ENCODE results near the gene WDR89. TPM values are rescaled to one million over a fixed set of nuclear protein-coding genes. Genes with fewer than 3 reads are reported as not detected.
"Not testable (repeated sequence)": the region's sequence is repeated elsewhere in the genome, so short reads cannot be mapped to it uniquely, and the experiment has no call there.

Gene WDR89
- total and polyA plus RNA-seq, 2 donors: 17.0 to 21.0 TPM

GRCh38 chr14:63583046-63583445 is 58.6 kb downstream of the WDR89 start:
- H3K4me3 ChIP-seq (ENCODE audit: low read length in 2 of 2); H3K9me3 ChIP-seq (ENCODE audit: control insufficient read depth in 2 of 2, insufficient read depth in 1 of 2, low read length in 1 of 2); H3K27ac ChIP-seq (ENCODE audit: low read depth in 1 of 2, low read length in 1 of 2); H3K36me3 ChIP-seq (ENCODE audit: control insufficient read depth in 2 of 2, insufficient read depth in 2 of 2, low read length in 1 of 2); DNase-seq (ENCODE audit: low read depth in 6 of 9, low spot score in 9 of 9); H3K27me3 ChIP-seq (ENCODE audit: control insufficient read depth in 2 of 2, insufficient read depth in 1 of 2, low read length in 1 of 2); H3K4me1 ChIP-seq (ENCODE audit: control insufficient read depth in 2 of 2, insufficient read depth in 2 of 2, low read length in 2 of 2): not testable (repeated sequence)
- WGBS: 97% methylated on average over 8 of the region's 8 CpGs

DNA sequence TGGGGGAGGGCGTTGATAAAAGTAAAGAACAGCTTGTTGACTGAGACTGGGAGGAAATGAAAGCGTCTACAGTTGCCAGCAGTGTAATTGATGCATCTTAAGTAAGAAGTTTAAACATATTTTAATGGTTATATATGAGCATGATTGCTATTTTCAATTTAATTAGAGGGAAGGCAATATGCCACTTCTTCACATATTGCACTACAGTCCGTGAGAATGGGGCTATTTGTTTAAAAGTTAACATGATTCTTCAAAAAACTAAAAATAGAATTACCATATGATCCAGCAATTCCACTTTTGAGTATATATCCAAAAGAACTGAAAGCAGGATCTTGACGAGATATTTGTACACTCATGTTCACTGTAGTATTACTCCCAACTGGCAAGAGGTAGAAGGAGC is 60.2 kb downstream of the WDR89 start:
- H3K27ac ChIP-seq (ENCODE audit: low read depth in 1 of 2, low read length in 1 of 2): no peak overlapping the region
- H3K4me1 ChIP-seq (ENCODE audit: control insufficient read depth in 2 of 2, insufficient read depth in 2 of 2, low read length in 2 of 2): no peaks in the 10 kb centered on the region
- H3K9me3 ChIP-seq (ENCODE audit: control insufficient read depth in 2 of 2, insufficient read depth in 1 of 2, low read length in 1 of 2): no peaks in the 10 kb centered on the region
- H3K36me3 ChIP-seq (ENCODE audit: control insufficient read depth in 2 of 2, insufficient read depth in 2 of 2, low read length in 1 of 2): no peaks in the 10 kb centered on the region
- no peaks in the 10 kb centered on the region for H3K27me3 ChIP-seq (ENCODE audit: control insufficient read depth in 2 of 2, insufficient read depth in 1 of 2, low read length in 1 of 2)
- H3K4me3 ChIP-seq (ENCODE audit: low read length in 2 of 2): no peak overlapping the region
- 86% methylated on average over 4 of the region's 4 CpGs for WGBS
- DNase-seq (ENCODE audit: low read depth in 6 of 9, low spot score in 9 of 9): no peak

DNA sequence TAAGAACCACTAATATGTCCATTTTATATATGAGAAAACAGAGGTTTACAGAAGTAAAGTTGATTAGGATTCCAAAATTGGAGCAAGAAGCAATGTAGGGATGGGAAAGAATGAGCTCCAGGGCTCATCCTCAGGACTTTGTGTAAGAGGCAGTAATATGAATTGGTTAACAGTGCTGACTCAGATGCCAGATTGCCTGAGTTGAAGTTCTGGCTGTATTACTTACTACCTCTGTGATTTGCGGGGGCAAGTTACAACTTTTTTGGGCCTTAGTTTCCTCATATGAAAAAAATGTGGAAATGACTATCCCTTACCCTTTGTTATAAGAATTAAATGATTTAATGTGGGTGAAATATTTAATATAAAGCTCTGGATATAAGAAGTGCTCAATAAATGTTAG is 63.4 kb downstream of the WDR89 start:
- no peak for DNase-seq (ENCODE audit: low read depth in 6 of 9, low spot score in 9 of 9)
- H3K27ac ChIP-seq (ENCODE audit: low read depth in 1 of 2, low read length in 1 of 2): no peak overlapping the region
- H3K36me3 ChIP-seq (ENCODE audit: control insufficient read depth in 2 of 2, insufficient read depth in 2 of 2, low read length in 1 of 2): no peaks in the 10 kb centered on the region
- no peaks in the 10 kb centered on the region for H3K4me1 ChIP-seq (ENCODE audit: control insufficient read depth in 2 of 2, insufficient read depth in 2 of 2, low read length in 2 of 2)
- H3K9me3 ChIP-seq (ENCODE audit: control insufficient read depth in 2 of 2, insufficient read depth in 1 of 2, low read length in 1 of 2): no peaks in the 10 kb centered on the region
- 98% methylated on average over 1 of the region's 1 CpG for WGBS
- no peaks in the 10 kb centered on the region for H3K27me3 ChIP-seq (ENCODE audit: control insufficient read depth in 2 of 2, insufficient read depth in 1 of 2, low read length in 1 of 2)
- no peak overlapping the region for H3K4me3 ChIP-seq (ENCODE audit: low read length in 2 of 2)

DNA sequence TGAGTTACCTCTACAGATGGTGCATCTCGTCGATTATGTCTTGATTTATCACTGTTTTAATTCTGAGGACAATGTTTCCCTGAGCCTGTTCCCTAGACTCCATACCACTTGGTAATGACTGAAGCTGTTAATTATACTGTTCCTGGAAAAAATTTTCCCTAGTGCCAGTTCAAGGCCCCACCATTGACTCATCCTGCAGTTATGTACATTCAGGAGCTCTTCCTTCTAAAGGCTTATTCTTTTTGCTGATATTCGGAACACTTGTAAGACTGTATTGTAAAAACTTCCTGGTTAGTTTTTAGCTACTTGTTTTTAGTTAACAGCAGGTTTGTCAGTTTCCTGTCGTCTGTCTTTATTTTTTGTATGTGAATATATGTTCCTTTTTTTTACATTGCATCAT is 68.1 kb downstream of the WDR89 start:
- no peak for DNase-seq (ENCODE audit: low read depth in 6 of 9, low spot score in 9 of 9)
- H3K4me1 ChIP-seq (ENCODE audit: control insufficient read depth in 2 of 2, insufficient read depth in 2 of 2, low read length in 2 of 2): no peaks in the 10 kb centered on the region
- no peaks in the 10 kb centered on the region for H3K36me3 ChIP-seq (ENCODE audit: control insufficient read depth in 2 of 2, insufficient read depth in 2 of 2, low read length in 1 of 2)
- no peak overlapping the region for H3K4me3 ChIP-seq (ENCODE audit: low read length in 2 of 2)
- no peaks in the 10 kb centered on the region for H3K27me3 ChIP-seq (ENCODE audit: control insufficient read depth in 2 of 2, insufficient read depth in 1 of 2, low read length in 1 of 2)
- no peak overlapping the region for H3K27ac ChIP-seq (ENCODE audit: low read depth in 1 of 2, low read length in 1 of 2)
- WGBS: 62% methylated on average over 4 of the region's 4 CpGs
- no peaks in the 10 kb centered on the region for H3K9me3 ChIP-seq (ENCODE audit: control insufficient read depth in 2 of 2, insufficient read depth in 1 of 2, low read length in 1 of 2)

DNA sequence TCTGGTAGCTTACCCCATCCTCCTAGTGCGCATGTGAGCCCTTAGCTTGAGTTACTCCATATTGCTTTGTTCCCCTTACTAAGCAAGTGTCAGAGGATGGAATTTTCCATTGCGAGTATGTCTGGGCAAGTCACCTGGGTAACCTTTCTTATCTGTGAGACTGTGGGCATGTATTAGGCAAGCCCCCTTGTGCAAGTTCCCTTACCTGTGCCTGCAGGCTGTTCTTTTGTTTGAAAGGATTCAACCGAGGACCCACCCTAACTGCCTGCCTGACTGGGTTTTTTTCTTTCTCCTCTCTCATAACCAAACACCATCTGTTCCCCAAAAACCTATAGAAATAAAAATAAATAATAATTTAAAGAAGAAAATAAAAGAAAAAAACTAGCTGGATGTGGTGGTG is 76.2 kb downstream of the WDR89 start:
- WGBS: 96% methylated on average over 3 of the region's 3 CpGs
- Histone ChIP-seq H3K4me3 (ENCODE audit: low read length in 2 of 2) (no peak overlapping the region), H3K9me3 (ENCODE audit: control insufficient read depth in 2 of 2, insufficient read depth in 1 of 2, low read length in 1 of 2) (no peaks in the 10 kb centered on the region), H3K27me3 (ENCODE audit: control insufficient read depth in 2 of 2, insufficient read depth in 1 of 2, low read length in 1 of 2) (no peaks in the 10 kb centered on the region), H3K4me1 (ENCODE audit: control insufficient read depth in 2 of 2, insufficient read depth in 2 of 2, low read length in 2 of 2) (no peaks in the 10 kb centered on the region), H3K36me3 (ENCODE audit: control insufficient read depth in 2 of 2, insufficient read depth in 2 of 2, low read length in 1 of 2) (no peaks in the 10 kb centered on the region), H3K27ac (ENCODE audit: low read depth in 1 of 2, low read length in 1 of 2) (no peak overlapping the region)
- DNase-seq (ENCODE audit: low read depth in 6 of 9, low spot score in 9 of 9): no peak

DNA sequence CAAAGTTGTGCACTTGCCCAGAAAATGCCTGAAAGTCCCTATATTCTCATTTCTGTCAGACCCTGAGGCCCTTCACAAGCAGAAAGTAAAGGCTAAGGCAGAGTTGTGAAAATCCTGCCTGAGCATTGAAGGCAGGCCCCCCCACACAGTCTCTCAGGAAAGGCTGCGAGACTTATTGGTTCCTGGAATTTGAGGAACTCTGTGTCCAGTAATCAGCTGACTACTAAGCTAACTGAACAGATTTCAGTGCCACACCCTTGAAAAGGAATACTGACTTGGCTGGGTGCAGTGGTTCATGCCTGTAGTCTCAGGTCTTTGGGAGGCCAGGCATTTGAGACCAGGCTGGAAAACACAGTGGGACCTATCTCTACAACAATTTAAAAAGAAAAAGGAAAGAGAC is 77.4 kb downstream of the WDR89 start:
- H3K9me3 ChIP-seq (ENCODE audit: control insufficient read depth in 2 of 2, insufficient read depth in 1 of 2, low read length in 1 of 2): no peaks in the 10 kb centered on the region

DNA sequence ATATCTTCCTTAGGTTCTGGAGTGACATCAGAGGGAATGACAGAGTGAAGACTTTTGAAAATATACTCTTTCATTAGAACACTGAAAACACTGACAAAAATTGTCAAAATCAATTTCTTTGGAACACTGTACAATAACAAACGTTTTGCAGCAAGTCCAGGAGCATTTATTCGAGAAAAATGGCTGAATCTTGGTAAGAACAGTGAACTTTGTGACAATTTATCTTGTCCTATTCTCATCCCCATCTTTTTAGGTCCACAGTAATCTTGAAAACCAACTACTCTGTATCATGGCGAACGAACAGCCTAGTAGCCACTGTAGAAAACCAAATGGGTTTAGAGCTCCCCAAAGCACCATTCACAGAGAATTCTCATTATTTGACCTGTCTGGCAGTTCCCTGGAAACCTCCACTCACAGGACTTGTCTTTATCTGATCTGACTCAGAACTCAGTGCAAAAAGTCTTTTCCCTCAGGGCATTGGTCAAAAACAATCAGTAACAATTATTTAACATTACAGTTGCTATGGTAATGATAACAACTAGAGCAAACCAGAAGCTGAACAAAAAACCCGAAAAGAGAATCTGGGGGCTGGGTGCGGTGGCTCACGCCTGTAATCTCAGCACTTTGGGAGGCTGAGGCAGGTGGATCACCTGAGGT is 78.2 kb downstream of the WDR89 start:
- Histone ChIP-seq H3K4me1 (ENCODE audit: control insufficient read depth in 2 of 2, insufficient read depth in 2 of 2, low read length in 2 of 2) (no peaks in the 10 kb centered on the region), H3K9me3 (ENCODE audit: control insufficient read depth in 2 of 2, insufficient read depth in 1 of 2, low read length in 1 of 2) (no peaks in the 10 kb centered on the region), H3K27me3 (ENCODE audit: control insufficient read depth in 2 of 2, insufficient read depth in 1 of 2, low read length in 1 of 2) (no peaks in the 10 kb centered on the region), H3K27ac (ENCODE audit: low read depth in 1 of 2, low read length in 1 of 2) (no peak overlapping the region), H3K4me3 (ENCODE audit: low read length in 2 of 2) (no peak overlapping the region), H3K36me3 (ENCODE audit: control insufficient read depth in 2 of 2, insufficient read depth in 2 of 2, low read length in 1 of 2) (no peaks in the 10 kb centered on the region)
- DNase-seq (ENCODE audit: low read depth in 6 of 9, low spot score in 9 of 9): no peak
- WGBS: 94% methylated on average over 7 of the region's 7 CpGs

More for the DNA sequence above, 77.4 kb downstream of the WDR89 start:
- Histone ChIP-seq H3K27me3 (ENCODE audit: control insufficient read depth in 2 of 2, insufficient read depth in 1 of 2, low read length in 1 of 2) (no peaks in the 10 kb centered on the region), H3K27ac (ENCODE audit: low read depth in 1 of 2, low read length in 1 of 2) (no peak overlapping the region), H3K4me1 (ENCODE audit: control insufficient read depth in 2 of 2, insufficient read depth in 2 of 2, low read length in 2 of 2) (no peaks in the 10 kb centered on the region), H3K4me3 (ENCODE audit: low read length in 2 of 2) (no peak overlapping the region), H3K36me3 (ENCODE audit: control insufficient read depth in 2 of 2, insufficient read depth in 2 of 2, low read length in 1 of 2) (no peaks in the 10 kb centered on the region)
- 38% methylated on average over 1 of the region's 1 CpG for WGBS
- no peak for DNase-seq (ENCODE audit: low read depth in 6 of 9, low spot score in 9 of 9)

DNA sequence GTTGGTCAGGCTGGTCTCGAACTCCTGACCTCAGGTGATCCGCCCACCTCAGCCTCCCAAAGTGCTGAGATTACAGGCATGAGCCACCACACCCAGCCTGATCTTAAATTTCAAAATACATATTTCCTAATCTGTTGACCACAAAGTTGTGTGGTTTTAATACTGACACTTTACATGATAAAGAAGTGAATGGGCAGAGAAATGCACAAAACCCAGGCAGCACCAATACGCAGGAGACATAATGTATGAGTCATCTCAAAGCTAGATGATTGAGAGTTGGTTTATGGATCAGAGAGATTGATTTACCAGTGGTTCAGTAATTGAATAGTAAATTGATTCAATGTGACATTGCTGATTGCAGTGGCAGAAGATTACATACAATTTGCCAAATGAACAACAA is 79.3 kb downstream of the WDR89 start:
- H3K27ac ChIP-seq (ENCODE audit: low read depth in 1 of 2, low read length in 1 of 2): no peak overlapping the region
- H3K36me3 ChIP-seq (ENCODE audit: control insufficient read depth in 2 of 2, insufficient read depth in 2 of 2, low read length in 1 of 2): no peaks in the 10 kb centered on the region
- no peaks in the 10 kb centered on the region for H3K27me3 ChIP-seq (ENCODE audit: control insufficient read depth in 2 of 2, insufficient read depth in 1 of 2, low read length in 1 of 2)
- H3K4me1 ChIP-seq (ENCODE audit: control insufficient read depth in 2 of 2, insufficient read depth in 2 of 2, low read length in 2 of 2): no peaks in the 10 kb centered on the region
- no peak overlapping the region for H3K4me3 ChIP-seq (ENCODE audit: low read length in 2 of 2)
- WGBS: 97% methylated on average over 3 of the region's 3 CpGs
- H3K9me3 ChIP-seq (ENCODE audit: control insufficient read depth in 2 of 2, insufficient read depth in 1 of 2, low read length in 1 of 2): no peaks in the 10 kb centered on the region
- DNase-seq (ENCODE audit: low read depth in 6 of 9, low spot score in 9 of 9): no peak

GRCh38 chr14:63555572-63555971 is 86.1 kb downstream of the WDR89 start:
- no peaks in the 10 kb centered on the region for H3K36me3 ChIP-seq (ENCODE audit: control insufficient read depth in 2 of 2, insufficient read depth in 2 of 2, low read length in 1 of 2)
- no peaks in the 10 kb centered on the region for H3K9me3 ChIP-seq (ENCODE audit: control insufficient read depth in 2 of 2, insufficient read depth in 1 of 2, low read length in 1 of 2)
- H3K4me3 ChIP-seq (ENCODE audit: low read length in 2 of 2): no peak overlapping the region
- H3K27ac ChIP-seq (ENCODE audit: low read depth in 1 of 2, low read length in 1 of 2): no peak overlapping the region
- DNase-seq (ENCODE audit: low read depth in 6 of 9, low spot score in 9 of 9): no peak
- H3K27me3 ChIP-seq (ENCODE audit: control insufficient read depth in 2 of 2, insufficient read depth in 1 of 2, low read length in 1 of 2): no peaks in the 10 kb centered on the region
- WGBS: 95% methylated on average over 7 of the region's 7 CpGs
- H3K4me1 ChIP-seq (ENCODE audit: control insufficient read depth in 2 of 2, insufficient read depth in 2 of 2, low read length in 2 of 2): no peaks in the 10 kb centered on the region

DNA sequence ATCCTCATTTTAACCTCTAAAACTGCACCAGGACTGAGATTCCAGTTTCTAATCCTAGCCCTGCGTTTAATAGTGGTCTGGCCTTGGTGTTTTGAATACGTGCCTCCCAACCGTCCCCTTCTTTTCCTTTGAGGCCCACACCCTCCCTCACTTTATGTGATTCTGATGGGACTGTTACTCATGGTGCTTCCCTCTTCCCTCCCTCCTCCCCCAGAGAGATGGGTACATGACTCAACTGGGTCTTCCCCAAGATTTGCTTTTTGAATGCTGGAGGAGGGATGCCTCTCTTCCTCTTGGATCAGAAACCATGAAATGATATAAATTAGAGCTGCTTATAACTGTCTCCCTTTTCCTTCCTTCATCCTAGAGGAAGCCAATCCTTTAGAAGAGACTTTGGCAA is 90.3 kb downstream of the WDR89 start:
- no peak overlapping the region for H3K27ac ChIP-seq (ENCODE audit: low read depth in 1 of 2, low read length in 1 of 2)
- 91% methylated on average over 3 of the region's 3 CpGs for WGBS

More for the DNA sequence above, 90.3 kb downstream of the WDR89 start:
- Histone ChIP-seq H3K36me3 (ENCODE audit: control insufficient read depth in 2 of 2, insufficient read depth in 2 of 2, low read length in 1 of 2) (no peaks in the 10 kb centered on the region), H3K4me1 (ENCODE audit: control insufficient read depth in 2 of 2, insufficient read depth in 2 of 2, low read length in 2 of 2) (no peaks in the 10 kb centered on the region), H3K27me3 (ENCODE audit: control insufficient read depth in 2 of 2, insufficient read depth in 1 of 2, low read length in 1 of 2) (no peaks in the 10 kb centered on the region), H3K9me3 (ENCODE audit: control insufficient read depth in 2 of 2, insufficient read depth in 1 of 2, low read length in 1 of 2) (no peaks in the 10 kb centered on the region), H3K4me3 (ENCODE audit: low read length in 2 of 2) (no peak overlapping the region)
- DNase-seq (ENCODE audit: low read depth in 6 of 9, low spot score in 9 of 9): no peak

Data from thymus (tissue), 11 donors.